K562 (cell line): ENCODE data around the gene DNAAF9. TPM values are rescaled to one million over a fixed set of nuclear protein-coding genes. Genes with fewer than 3 reads are reported as not detected.

Experiments used
- BCL6 ChIP-seq: fragments of 250-450 bp; sonication (Bioruptor Pico); IDR thresholded peaks from 2 replicates; pipeline ENCODE4 v1.4.0; 2020
- EGR1 ChIP-seq: fragments of 450-650 bp; conservative IDR thresholded peaks from 2 replicates; pipeline ENCODE4 v1.6.1; 2017; ENCODE audit warnings: mild to moderate bottlenecking
- HNRNPL ChIP-seq: fragments of 200-400 bp; formaldehyde crosslinking; IDR thresholded peaks from 2 replicates; pipeline ENCODE4 v1.6.1; 2017; ENCODE audit warnings: low read depth, mild to moderate bottlenecking, low read length
- KDM2B ChIP-seq: fragments of 250-450 bp; sonication (Bioruptor Pico); IDR thresholded peaks from 2 replicates; pipeline ENCODE4 v1.8.0; 2021; ENCODE audit warnings: mild to moderate bottlenecking, moderate library complexity
- NFYB ChIP-seq: IDR thresholded peaks from 2 replicates; pipeline ENCODE4 v1.6.1; 2011; ENCODE audit warnings: mild to moderate bottlenecking, moderate library complexity; ENCODE audit not compliant: insufficient read length; ENCODE audit errors: extremely low read depth
- NR2F6 ChIP-seq: fragments of 450-650 bp; formaldehyde crosslinking; IDR thresholded peaks from 2 replicates; pipeline ENCODE4 v1.4.0; 2020; ENCODE audit warnings: mild to moderate bottlenecking
- POLR3G ChIP-seq: IDR thresholded peaks from 2 replicates; pipeline ENCODE4 v1.6.1; 2011; ENCODE audit not compliant: insufficient read length, insufficient replicate concordance; ENCODE audit errors: extremely low read depth
- SRSF7 ChIP-seq: fragments of 200-400 bp; formaldehyde crosslinking; optimal IDR thresholded peaks from 2 replicates; pipeline ENCODE3; 2017; ENCODE audit warnings: mild to moderate bottlenecking, low read depth, low read length
- WHSC1 ChIP-seq: IDR thresholded peaks from one replicate; pipeline ENCODE4 v1.6.1; 2012; ENCODE audit warnings: low read length, control low read depth, inconsistent platforms
- polyA plus RNA-seq, 8 experiments: library from polyadenylated mRNA; depleted of rRNA in 4 of 8; stranded (reverse) in 5 of 8; unstranded in 3 of 8; fragments of >200 nt; fragmentation: Nextera tagmentation in 2 of 8; fragmentation: Illumina TruSeq in 1 of 8; extraction: Ambion mirVana in 2 of 8; extraction: Trizol in 1 of 8; gene quantifications; 2 replicates each; pipeline versions ENCODE4 v1.2.1 to v1.2.3, GENCODE V29; 2011 to 2014; ENCODE audit warnings: inconsistent platforms in 1 of 8, missing spikeins in 1 of 8
- total RNA-seq, 7 experiments: library from RNA; depleted of rRNA in 6 of 7; stranded (reverse); fragments of >200 nt in 6 of 7; fragmentation: Illumina TruSeq in 2 of 7; extraction: Trizol in 2 of 7; gene quantifications; 2 replicates each; pipeline versions ENCODE4 v1.2.1 to v1.2.3, GENCODE V29; 2011 to 2021; ENCODE audit warnings: low replicate concordance in 1 of 7
- TF ChIP-seq, protein P1 (sequence below): fragments of 450-650 bp; IDR thresholded peaks from 2 replicates; pipeline ENCODE4 v1.6.1; 2016; ENCODE audit warnings: borderline replicate concordance
- TF ChIP-seq, protein P2 (sequence below): IDR thresholded peaks from 3 replicates; pipeline ENCODE4 v1.6.1; 2011; ENCODE audit warnings: borderline replicate concordance, mild to moderate bottlenecking, moderate library complexity; ENCODE audit not compliant: insufficient read length; ENCODE audit errors: extremely low read depth

DNAAF9 gene
- total and polyA plus RNA-seq, 9 of the 15 experiments (the other 6 are each of a cell fraction or from before 2014, with no cell fraction given): 0.42 to 2.9 (median 1.9) TPM

DNA sequence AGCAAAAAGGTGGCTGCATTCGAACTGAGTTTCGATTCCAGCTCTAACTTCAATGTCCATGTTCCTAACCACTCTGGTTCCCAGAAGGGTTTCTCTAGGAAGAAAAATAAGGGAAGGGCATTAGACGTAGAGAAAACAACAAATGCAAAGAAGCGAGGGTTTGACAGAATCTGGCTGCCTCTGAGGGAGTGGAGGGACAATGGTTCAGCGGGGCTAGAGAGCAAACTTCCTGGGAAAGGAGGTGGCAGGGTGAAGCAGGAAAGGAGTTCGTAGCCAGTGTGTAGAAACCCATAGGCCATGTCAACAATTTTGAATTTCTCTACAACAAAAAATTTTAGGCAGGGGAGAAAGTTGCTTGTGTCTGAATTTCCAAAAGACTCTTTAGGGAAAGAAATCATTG is 14.5 kb upstream of the DNAAF9 start (continued):
- TF ChIP-seq, protein P1, sequence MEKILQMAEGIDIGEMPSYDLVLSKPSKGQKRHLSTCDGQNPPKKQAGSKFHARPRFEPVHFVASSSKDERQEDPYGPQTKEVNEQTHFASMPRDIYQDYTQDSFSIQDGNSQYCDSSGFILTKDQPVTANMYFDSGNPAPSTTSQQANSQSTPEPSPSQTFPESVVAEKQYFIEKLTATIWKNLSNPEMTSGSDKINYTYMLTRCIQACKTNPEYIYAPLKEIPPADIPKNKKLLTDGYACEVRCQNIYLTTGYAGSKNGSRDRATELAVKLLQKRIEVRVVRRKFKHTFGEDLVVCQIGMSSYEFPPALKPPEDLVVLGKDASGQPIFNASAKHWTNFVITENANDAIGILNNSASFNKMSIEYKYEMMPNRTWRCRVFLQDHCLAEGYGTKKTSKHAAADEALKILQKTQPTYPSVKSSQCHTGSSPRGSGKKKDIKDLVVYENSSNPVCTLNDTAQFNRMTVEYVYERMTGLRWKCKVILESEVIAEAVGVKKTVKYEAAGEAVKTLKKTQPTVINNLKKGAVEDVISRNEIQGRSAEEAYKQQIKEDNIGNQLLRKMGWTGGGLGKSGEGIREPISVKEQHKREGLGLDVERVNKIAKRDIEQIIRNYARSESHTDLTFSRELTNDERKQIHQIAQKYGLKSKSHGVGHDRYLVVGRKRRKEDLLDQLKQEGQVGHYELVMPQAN: no peak
- TF ChIP-seq KDM2B (CRISPR knock-in tag) (no peak), SRSF7 (no peak), WHSC1 (no peak), NFYB (no peak), BCL6 (CRISPR knock-in tag) (no peak), HNRNPL (no peak), POLR3G (no peak), EGR1 (no peak), NR2F6 (no peak)
- TF ChIP-seq, protein P2, sequence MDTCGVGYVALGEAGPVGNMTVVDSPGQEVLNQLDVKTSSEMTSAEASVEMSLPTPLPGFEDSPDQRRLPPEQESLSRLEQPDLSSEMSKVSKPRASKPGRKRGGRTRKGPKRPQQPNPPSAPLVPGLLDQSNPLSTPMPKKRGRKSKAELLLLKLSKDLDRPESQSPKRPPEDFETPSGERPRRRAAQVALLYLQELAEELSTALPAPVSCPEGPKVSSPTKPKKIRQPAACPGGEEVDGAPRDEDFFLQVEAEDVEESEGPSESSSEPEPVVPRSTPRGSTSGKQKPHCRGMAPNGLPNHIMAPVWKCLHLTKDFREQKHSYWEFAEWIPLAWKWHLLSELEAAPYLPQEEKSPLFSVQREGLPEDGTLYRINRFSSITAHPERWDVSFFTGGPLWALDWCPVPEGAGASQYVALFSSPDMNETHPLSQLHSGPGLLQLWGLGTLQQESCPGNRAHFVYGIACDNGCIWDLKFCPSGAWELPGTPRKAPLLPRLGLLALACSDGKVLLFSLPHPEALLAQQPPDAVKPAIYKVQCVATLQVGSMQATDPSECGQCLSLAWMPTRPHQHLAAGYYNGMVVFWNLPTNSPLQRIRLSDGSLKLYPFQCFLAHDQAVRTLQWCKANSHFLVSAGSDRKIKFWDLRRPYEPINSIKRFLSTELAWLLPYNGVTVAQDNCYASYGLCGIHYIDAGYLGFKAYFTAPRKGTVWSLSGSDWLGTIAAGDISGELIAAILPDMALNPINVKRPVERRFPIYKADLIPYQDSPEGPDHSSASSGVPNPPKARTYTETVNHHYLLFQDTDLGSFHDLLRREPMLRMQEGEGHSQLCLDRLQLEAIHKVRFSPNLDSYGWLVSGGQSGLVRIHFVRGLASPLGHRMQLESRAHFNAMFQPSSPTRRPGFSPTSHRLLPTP: no peak
